ENCODE data around the gene TIRAP. TPM values are rescaled to one million over a fixed set of nuclear protein-coding genes. Genes with fewer than 3 reads are reported as not detected.

The TIRAP gene
- polyA plus RNA-seq, 2 donors, result 2.8 to 4.1 TPM

GRCh38 chr11:126311401-126312291, 28.8 kb downstream of the TIRAP start:
- Histone ChIP-seq H3K4me3 (ENCODE audit: low read depth in 1 of 2, low read length in 2 of 2) (no peak overlapping the region), H3K36me3 (ENCODE audit: control insufficient read depth in 2 of 2, insufficient read depth in 2 of 2, low read length in 1 of 2) (peaks cover 0 to 2% of the 10 kb centered on the region in 2 donors), H3K9me3 (ENCODE audit: control insufficient read depth in 2 of 2, insufficient read depth in 1 of 2, low read depth in 1 of 2, low read length in 1 of 2) (no peaks in the 10 kb centered on the region), H3K27me3 (ENCODE audit: control insufficient read depth in 1 of 2, insufficient read depth in 2 of 2, low read length in 2 of 2) (no peaks in the 10 kb centered on the region), H3K27ac (ENCODE audit: low read depth in 2 of 2, low read length in 1 of 2) (no peak overlapping the region), H3K4me1 (ENCODE audit: control insufficient read depth in 2 of 2, insufficient read depth in 2 of 2, low read length in 1 of 2) (peaks cover 0 to 3% of the 10 kb centered on the region in 2 donors)
- WGBS, 2 donors, result 91% methylated on average over 14 of the region's 14 CpGs

GRCh38 chr11:126312961-126313360, 30.1 kb downstream of the TIRAP start:
- H3K36me3 ChIP-seq (ENCODE audit: control insufficient read depth in 2 of 2, insufficient read depth in 2 of 2, low read length in 1 of 2), result no peaks in the 10 kb centered on the region
- 71 to 74% methylated on average over 8 of the region's 8 CpGs for WGBS, 2 donors
- no peak overlapping the region for H3K27ac ChIP-seq (ENCODE audit: low read depth in 2 of 2, low read length in 1 of 2)
- no peaks in the 10 kb centered on the region for H3K27me3 ChIP-seq (ENCODE audit: control insufficient read depth in 1 of 2, insufficient read depth in 2 of 2, low read length in 2 of 2)
- H3K4me3 ChIP-seq (ENCODE audit: low read depth in 1 of 2, low read length in 2 of 2), result no peak overlapping the region
- H3K4me1 ChIP-seq (ENCODE audit: control insufficient read depth in 2 of 2, insufficient read depth in 2 of 2, low read length in 1 of 2), result peaks cover 3 to 4% of the 10 kb centered on the region in 2 donors
- H3K9me3 ChIP-seq (ENCODE audit: control insufficient read depth in 2 of 2, insufficient read depth in 1 of 2, low read depth in 1 of 2, low read length in 1 of 2), result no peaks in the 10 kb centered on the region

GRCh38 chr11:126313826-126314225, 30.9 kb downstream of the TIRAP start:
- Histone ChIP-seq H3K4me3 (ENCODE audit: low read depth in 1 of 2, low read length in 2 of 2) (no peak overlapping the region), H3K27ac (ENCODE audit: low read depth in 2 of 2, low read length in 1 of 2) (no peak overlapping the region), H3K27me3 (ENCODE audit: control insufficient read depth in 1 of 2, insufficient read depth in 2 of 2, low read length in 2 of 2) (no peaks in the 10 kb centered on the region), H3K36me3 (ENCODE audit: control insufficient read depth in 2 of 2, insufficient read depth in 2 of 2, low read length in 1 of 2) (no peaks in the 10 kb centered on the region), H3K4me1 (ENCODE audit: control insufficient read depth in 2 of 2, insufficient read depth in 2 of 2, low read length in 1 of 2) (peaks cover 3 to 10% of the 10 kb centered on the region in 2 donors), H3K9me3 (ENCODE audit: control insufficient read depth in 2 of 2, insufficient read depth in 1 of 2, low read depth in 1 of 2, low read length in 1 of 2) (no peaks in the 10 kb centered on the region)
- WGBS, 2 donors, result 95% methylated on average over 5 of the region's 5 CpGs

GRCh38 chr11:126317432-126317755, 34.5 kb downstream of the TIRAP start:
- H3K4me3 ChIP-seq (ENCODE audit: low read depth in 1 of 2, low read length in 2 of 2), result no peak overlapping the region

GRCh38 chr11:126317756-126318573, 35.1 kb downstream of the TIRAP start:
- no peaks in the 10 kb centered on the region for H3K27me3 ChIP-seq (ENCODE audit: control insufficient read depth in 1 of 2, insufficient read depth in 2 of 2, low read length in 2 of 2)
- 26 to 46% methylated on average over 13 to 14 of the region's 14 CpGs for WGBS, 2 donors
- no peak overlapping the region for H3K4me3 ChIP-seq (ENCODE audit: low read depth in 1 of 2, low read length in 2 of 2)
- H3K36me3 ChIP-seq (ENCODE audit: control insufficient read depth in 2 of 2, insufficient read depth in 2 of 2, low read length in 1 of 2), result no peaks in the 10 kb centered on the region
- H3K27ac ChIP-seq (ENCODE audit: low read depth in 2 of 2, low read length in 1 of 2), result peak overlapping the region; percentile 74 to 79
- H3K4me1 ChIP-seq (ENCODE audit: control insufficient read depth in 2 of 2, insufficient read depth in 2 of 2, low read length in 1 of 2), result peaks cover 4 to 18% of the 10 kb centered on the region in 2 donors
- no peaks in the 10 kb centered on the region for H3K9me3 ChIP-seq (ENCODE audit: control insufficient read depth in 2 of 2, insufficient read depth in 1 of 2, low read depth in 1 of 2, low read length in 1 of 2)

More at GRCh38 chr11:126317432-126317755, 34.5 kb downstream of the TIRAP start:
- H3K9me3 ChIP-seq (ENCODE audit: control insufficient read depth in 2 of 2, insufficient read depth in 1 of 2, low read depth in 1 of 2, low read length in 1 of 2), result no peaks in the 10 kb centered on the region
- 44 to 47% methylated on average over 1 of the region's 1 CpG for WGBS, 2 donors
- H3K4me1 ChIP-seq (ENCODE audit: control insufficient read depth in 2 of 2, insufficient read depth in 2 of 2, low read length in 1 of 2), result peaks cover 4 to 18% of the 10 kb centered on the region in 2 donors
- H3K27me3 ChIP-seq (ENCODE audit: control insufficient read depth in 1 of 2, insufficient read depth in 2 of 2, low read length in 2 of 2), result no peaks in the 10 kb centered on the region
- H3K36me3 ChIP-seq (ENCODE audit: control insufficient read depth in 2 of 2, insufficient read depth in 2 of 2, low read length in 1 of 2), result no peaks in the 10 kb centered on the region
- peak overlapping the region; percentile 74 to 79 for H3K27ac ChIP-seq (ENCODE audit: low read depth in 2 of 2, low read length in 1 of 2)

GRCh38 chr11:126318574-126319373, 35.9 kb downstream of the TIRAP start:
- Histone ChIP-seq H3K27ac (ENCODE audit: low read depth in 2 of 2, low read length in 1 of 2) (peak overlapping the region; percentile 74 to 79), H3K4me3 (ENCODE audit: low read depth in 1 of 2, low read length in 2 of 2) (no peak overlapping the region), H3K27me3 (ENCODE audit: control insufficient read depth in 1 of 2, insufficient read depth in 2 of 2, low read length in 2 of 2) (no peaks in the 10 kb centered on the region), H3K9me3 (ENCODE audit: control insufficient read depth in 2 of 2, insufficient read depth in 1 of 2, low read depth in 1 of 2, low read length in 1 of 2) (no peaks in the 10 kb centered on the region), H3K4me1 (ENCODE audit: control insufficient read depth in 2 of 2, insufficient read depth in 2 of 2, low read length in 1 of 2) (peaks cover 4 to 18% of the 10 kb centered on the region in 2 donors), H3K36me3 (ENCODE audit: control insufficient read depth in 2 of 2, insufficient read depth in 2 of 2, low read length in 1 of 2) (no peaks in the 10 kb centered on the region)
- WGBS, 2 donors, result 26 to 40% methylated on average over 9 of the region's 9 CpGs

- peaks cover 4 to 18% of the 10 kb centered on the region in 2 donors for H3K4me1 ChIP-seq (ENCODE audit: control insufficient read depth in 2 of 2, insufficient read depth in 2 of 2, low read length in 1 of 2)
- WGBS, 2 donors, result 71 to 81% methylated on average over 5 of the region's 5 CpGs
- H3K4me3 ChIP-seq (ENCODE audit: low read depth in 1 of 2, low read length in 2 of 2), result no peak overlapping the region
- H3K9me3 ChIP-seq (ENCODE audit: control insufficient read depth in 2 of 2, insufficient read depth in 1 of 2, low read depth in 1 of 2, low read length in 1 of 2), result no peaks in the 10 kb centered on the region
- peak overlapping the region; percentile 42 to 61 for H3K27ac ChIP-seq (ENCODE audit: low read depth in 2 of 2, low read length in 1 of 2)
- H3K27me3 ChIP-seq (ENCODE audit: control insufficient read depth in 1 of 2, insufficient read depth in 2 of 2, low read length in 2 of 2), result no peaks in the 10 kb centered on the region
- H3K36me3 ChIP-seq (ENCODE audit: control insufficient read depth in 2 of 2, insufficient read depth in 2 of 2, low read length in 1 of 2), result no peaks in the 10 kb centered on the region
Measured at GRCh38 chr11:126319374-126319740, 36.5 kb downstream of the TIRAP start.

GRCh38 chr11:126322996-126323395, 40.1 kb downstream of the TIRAP start:
- H3K4me1 ChIP-seq (ENCODE audit: control insufficient read depth in 2 of 2, insufficient read depth in 2 of 2, low read length in 1 of 2), result peaks cover 4 to 16% of the 10 kb centered on the region in 2 donors
- H3K27ac ChIP-seq (ENCODE audit: low read depth in 2 of 2, low read length in 1 of 2), result no peak overlapping the region
- no peak overlapping the region for H3K4me3 ChIP-seq (ENCODE audit: low read depth in 1 of 2, low read length in 2 of 2)
- H3K36me3 ChIP-seq (ENCODE audit: control insufficient read depth in 2 of 2, insufficient read depth in 2 of 2, low read length in 1 of 2), result no peaks in the 10 kb centered on the region
- 98 to 99% methylated on average over 3 of the region's 3 CpGs for WGBS, 2 donors
- no peaks in the 10 kb centered on the region for H3K9me3 ChIP-seq (ENCODE audit: control insufficient read depth in 2 of 2, insufficient read depth in 1 of 2, low read depth in 1 of 2, low read length in 1 of 2)
- H3K27me3 ChIP-seq (ENCODE audit: control insufficient read depth in 1 of 2, insufficient read depth in 2 of 2, low read length in 2 of 2), result no peaks in the 10 kb centered on the region

Measured in esophagus (tissue), 2 donors.